Endothelial cell of umbilical vein (primary cell): ENCODE results near the gene KCNJ13. TPM values are rescaled to one million over a fixed set of nuclear protein-coding genes. Genes with fewer than 3 reads are reported as not detected.

Source experiments
- BruUV-seq: library from RNA; stranded (reverse); fragments of 400-500 nt; replicated peaks from 2 replicates; lab custom pipeline; 2021; lab: Mats Ljungman, UMichigan
- CTCF ChIA-PET: fragments of 300-600, 350-600 bp; sonication (Branson Sonifier 250); formaldehyde crosslinking; loops from one replicate; lab custom pipeline; 2021; ENCODE audit warnings: antibody characterized with exemption, inconsistent platforms; lab: Charles Lee
- POLR2A ChIA-PET: fragments of 300-600, 350-600 bp; sonication (Branson Sonifier 250); formaldehyde crosslinking; loops from one replicate; lab custom pipeline; 2021; ENCODE audit warnings: antibody characterized with exemption, inconsistent platforms; lab: Charles Lee
- DNase-seq: peaks from one replicate; pipeline ENCODE4 v3.0.0-alpha.2; 2011; ENCODE audit warnings: low read depth, low spot score
- FAIRE-seq: peaks from 2 replicates; lab custom pipeline; 2011; peaks lifted over from hg19 to GRCh38; lab: Jason Lieb, UNC
- H2AFZ ChIP-seq: 2 replicates; pipeline ENCODE4 v1.6.0; 2012; ENCODE audit warnings: low read depth, low read length, control low read depth, inconsistent platforms
- H3K27ac ChIP-seq: 2 replicates; pipeline ENCODE4 v1.5.1; 2011; ENCODE audit warnings: low read depth, mild to moderate bottlenecking, control low read depth, low read length, moderate library complexity; ENCODE audit not compliant: insufficient read depth
- H3K27me3 ChIP-seq, 2 experiments: 2 replicates each; pipeline versions ENCODE4 v1.6.0 to v1.6.1; 2011; ENCODE audit warnings: low read length in 2 of 2, mixed read lengths in 1 of 2; ENCODE audit not compliant: control insufficient read depth in 2 of 2, insufficient read depth in 2 of 2
- H3K36me3 ChIP-seq, 2 experiments: 2 replicates in 1 of 2; 3 replicates in 1 of 2; pipeline ENCODE4 v1.5.1; 2011; ENCODE audit warnings: low read length in 2 of 2, mild to moderate bottlenecking in 1 of 2, moderate library complexity in 1 of 2; ENCODE audit not compliant: control insufficient read depth in 2 of 2, insufficient read depth in 2 of 2; ENCODE audit errors: extremely low read depth in 1 of 2
- H3K4me1 ChIP-seq: 3 replicates; pipeline ENCODE4 v1.5.1; 2011; ENCODE audit warnings: mild to moderate bottlenecking, low read length; ENCODE audit not compliant: control insufficient read depth, insufficient read depth; ENCODE audit errors: extremely low read depth
- H3K4me2 ChIP-seq: 2 replicates; pipeline ENCODE4 v1.6.1; 2011; ENCODE audit warnings: low read length, control low read depth, mixed read lengths; ENCODE audit not compliant: insufficient read depth
- H3K4me3 ChIP-seq, 3 experiments: fragments of 200-600 bp in 1 of 3; sonication (generic), shearing (Covaris generic) in 1 of 3; replicated peaks in 1 of 3; 2 replicates each; pipeline ENCODE4 v1.5.1; 2011 to 2016; ENCODE audit warnings: control low read depth in 3 of 3, low read length in 3 of 3, mild to moderate bottlenecking in 2 of 3, inconsistent platforms in 1 of 3, low read depth in 1 of 3, moderate library complexity in 1 of 3; ENCODE audit not compliant: insufficient read depth in 1 of 3
- H3K79me2 ChIP-seq: 2 replicates; pipeline ENCODE4 v1.6.0; 2012; ENCODE audit warnings: low read length, inconsistent platforms; ENCODE audit not compliant: control insufficient read depth, insufficient read depth
- H3K9ac ChIP-seq: replicated peaks from 2 replicates; pipeline ENCODE3; 2011; ENCODE audit warnings: low read length, control low read depth; ENCODE audit not compliant: insufficient read depth; ENCODE audit errors: extremely low read depth
- H3K9me1 ChIP-seq: replicated peaks from 3 replicates; pipeline ENCODE4 v1.6.0; 2011; ENCODE audit warnings: mild to moderate bottlenecking, low read length; ENCODE audit not compliant: control insufficient read depth, insufficient read depth; ENCODE audit errors: extremely low read depth
- H3K9me3 ChIP-seq: replicated peaks from 2 replicates; pipeline ENCODE4 v1.5.1; 2012; ENCODE audit warnings: low read length, inconsistent platforms; ENCODE audit not compliant: control insufficient read depth, insufficient read depth
- H4K20me1 ChIP-seq: replicated peaks from 2 replicates; pipeline ENCODE3; 2011; ENCODE audit warnings: mild to moderate bottlenecking, low read length; ENCODE audit not compliant: control insufficient read depth, insufficient read depth; ENCODE audit errors: extremely low read depth
- CTCF ChIP-seq, 2 donors: IDR thresholded peaks; 1 replicate in 1 of 2; 2 replicates in 1 of 2; pipeline ENCODE4 v1.5.1; 2011; ENCODE audit warnings: low read length in 2 of 2, mild to moderate bottlenecking in 2 of 2, moderate library complexity in 2 of 2, control low read depth in 1 of 2, inconsistent platforms in 1 of 2, low read depth in 1 of 2; ENCODE audit not compliant: insufficient read depth in 1 of 2; ENCODE audit errors: extremely low read depth in 1 of 2
- EZH2 ChIP-seq: IDR thresholded peaks from 2 replicates; pipeline ENCODE4 v1.6.1; 2012; ENCODE audit warnings: borderline replicate concordance, low read depth, mild to moderate bottlenecking, moderate library complexity, low read length, inconsistent platforms; ENCODE audit not compliant: severe bottlenecking
- FOS ChIP-seq: IDR thresholded peaks from 2 replicates; pipeline ENCODE4 v1.6.1; 2011; ENCODE audit warnings: mild to moderate bottlenecking, low read length, moderate library complexity, borderline replicate concordance; ENCODE audit not compliant: insufficient read depth
- GATA2 ChIP-seq: IDR thresholded peaks from 2 replicates; pipeline ENCODE4 v1.7.0; 2011; ENCODE audit warnings: low read depth, mild to moderate bottlenecking, moderate library complexity, mixed read lengths, low read length; ENCODE audit not compliant: insufficient read length, insufficient read depth
- JUN ChIP-seq: IDR thresholded peaks from 2 replicates; pipeline ENCODE4 v1.6.1; 2011; ENCODE audit warnings: borderline replicate concordance, low read depth; ENCODE audit not compliant: insufficient read length, insufficient read depth
- MYC ChIP-seq: IDR thresholded peaks from one replicate; pipeline ENCODE4 v1.6.1; 2011; ENCODE audit warnings: mild to moderate bottlenecking, low read depth, low read length
- POLR2A ChIP-seq: IDR thresholded peaks from 2 replicates; pipeline ENCODE4 v1.6.1; 2012; ENCODE audit warnings: low read depth, mild to moderate bottlenecking, control low read depth, low read length
- POLR2AphosphoS5 ChIP-seq: IDR thresholded peaks from 2 replicates; pipeline ENCODE4 v1.6.1; 2012; ENCODE audit warnings: low read depth, mild to moderate bottlenecking, control low read depth, low read length, moderate library complexity; ENCODE audit not compliant: insufficient read depth
- dilution Hi-C: fragments of 300-500 bp; cut with MboI; formaldehyde crosslinking; loops from one replicate; pipeline ENCODE4 v1.15.0; 2019; ENCODE audit warnings: low sequenced_read_pairs; ENCODE audit not compliant: extremely low pct_ligation_motif_present
- intact Hi-C: fragments of 100-400 bp; cut with micrococcal nuclease; formaldehyde crosslinking; loops from one replicate; pipeline ENCODE4 v1.10.0; 2022
- polyA plus RNA-seq, 4 experiments: library from polyadenylated mRNA; depleted of rRNA in 3 of 4; stranded (reverse) in 3 of 4; unstranded in 1 of 4; fragments of >200 nt; gene quantifications; 2 replicates each; pipeline versions ENCODE4 v1.2.1 to v1.2.3, GENCODE V29; 2011 to 2012; ENCODE audit warnings: missing spikeins in 1 of 4
- total RNA-seq: library from RNA; stranded (reverse); gene quantifications from 2 replicates; pipeline ENCODE4 v1.2.3, GENCODE V29; 2021
- TF ChIP-seq, protein P1 (sequence below): IDR thresholded peaks from 2 replicates; pipeline ENCODE4 v1.6.1; 2011; ENCODE audit not compliant: insufficient read depth, insufficient read length

Gene KCNJ13
- total and polyA plus RNA-seq, 2 donors (not counting 3 experiments of a cell fraction or from before 2014, with no cell fraction given): not detected

GRCh38 chr2:232741972-232742371 lies 34.4 kb downstream of the KCNJ13 start:
- no peaks in the 10 kb centered on the region for H3K27me3 ChIP-seq
- BruUV-seq: no TSS peak
- FAIRE-seq (no peak), DNase-seq (no peak)
- H3K27ac ChIP-seq: no peak overlapping the region
- no peak overlapping the region for H2AFZ ChIP-seq
- no peak overlapping the region for H3K4me2 ChIP-seq
- H3K9ac ChIP-seq: no peak overlapping the region
- intact Hi-C loops: no loop called here
- dilution Hi-C loops: no loop called here
- CTCF ChIA-PET: interaction anchor here (2.0 kb wide), 1 partner anchor 111 kb away, joined by 5 read pairs; no protein-coding TSS in a partner anchor
- H3K4me1 ChIP-seq: no peaks in the 10 kb centered on the region
- H3K79me2 ChIP-seq: peaks cover 2% of the 10 kb centered on the region
- H3K9me1 ChIP-seq: no peaks in the 10 kb centered on the region
- peaks cover 0 to 3% of the 10 kb centered on the region in 2 experiments for H3K36me3 ChIP-seq
- POLR2A ChIA-PET: no interaction called here
- TF ChIP-seq GATA2 (no peak), POLR2A (no peak), FOS (no peak), POLR2AphosphoS5 (no peak), MYC (no peak), EZH2 (no peak), CTCF (IDR thresholded peaks at IDR 0.05; ENCODE audit: extremely low read depth in 1 of 2, insufficient read depth in 1 of 2, low read depth in 1 of 2, low read length in 2 of 2) (no peak), JUN (no peak)
- TF ChIP-seq, protein P1, sequence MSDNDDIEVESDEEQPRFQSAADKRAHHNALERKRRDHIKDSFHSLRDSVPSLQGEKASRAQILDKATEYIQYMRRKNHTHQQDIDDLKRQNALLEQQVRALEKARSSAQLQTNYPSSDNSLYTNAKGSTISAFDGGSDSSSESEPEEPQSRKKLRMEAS: no peak
- H4K20me1 ChIP-seq: no peaks in the 10 kb centered on the region
- no peak overlapping the region for H3K4me3 ChIP-seq
- H3K9me3 ChIP-seq: no peaks in the 10 kb centered on the region
